AG04449 (cell line): ENCODE data around the gene PPP2R2B.
"Not testable (repeated sequence)": the region's sequence is repeated elsewhere in the genome, so short reads cannot be mapped to it uniquely, and the experiment has no call there.

ENCODE experiments used
- CTCF ChIA-PET: fragments of 350-600 bp; formaldehyde crosslinking; extraction: SDS; loops from one replicate; lab custom pipeline; 2021; ENCODE audit warnings: antibody characterized with exemption; lab: Yijun Ruan, JAX
- POLR2A ChIA-PET: fragments of 400-600, 350-600 bp; formaldehyde crosslinking; extraction: SDS; loops from one replicate; lab custom pipeline; 2020; ENCODE audit warnings: antibody characterized with exemption, inconsistent platforms; lab: Yijun Ruan, JAX
- DNase-seq: peaks from one replicate; pipeline ENCODE4 v3.0.0-alpha.2; 2010; ENCODE audit warnings: low read depth, low spot score
- H3K4me3 ChIP-seq: 2 replicates; pipeline ENCODE4 v1.5.1; 2011; ENCODE audit warnings: low read depth, mild to moderate bottlenecking, control low read depth, low read length
- CTCF ChIP-seq: IDR thresholded peaks from one replicate; pipeline ENCODE4 v1.5.1; 2011; ENCODE audit warnings: mild to moderate bottlenecking, moderate library complexity, low read length, control low read depth, inconsistent platforms; ENCODE audit not compliant: insufficient read depth; ENCODE audit errors: missing control alignments

Gene PPP2R2B

GRCh38 chr5:146745931-146746577, 132.5 kb downstream of the PPP2R2B start:
- ChIA-PET POLR2A (no interaction called here), CTCF (no interaction called here)
- H3K4me3 ChIP-seq: no peak overlapping the region
- no peak for TF ChIP-seq CTCF
- DNase-seq: no peak

- H3K4me3 ChIP-seq: no peak overlapping the region
- POLR2A ChIA-PET: no interaction called here
- CTCF ChIA-PET: interaction anchor here (1.1 kb wide), 1 partner anchor 14 kb away, joined by 3 read pairs; no protein-coding TSS in a partner anchor
- no peak for TF ChIP-seq CTCF
- DNase-seq: no peak
Measured at GRCh38 chr5:146744068-146744745, 134.3 kb downstream of the PPP2R2B start.

DNA sequence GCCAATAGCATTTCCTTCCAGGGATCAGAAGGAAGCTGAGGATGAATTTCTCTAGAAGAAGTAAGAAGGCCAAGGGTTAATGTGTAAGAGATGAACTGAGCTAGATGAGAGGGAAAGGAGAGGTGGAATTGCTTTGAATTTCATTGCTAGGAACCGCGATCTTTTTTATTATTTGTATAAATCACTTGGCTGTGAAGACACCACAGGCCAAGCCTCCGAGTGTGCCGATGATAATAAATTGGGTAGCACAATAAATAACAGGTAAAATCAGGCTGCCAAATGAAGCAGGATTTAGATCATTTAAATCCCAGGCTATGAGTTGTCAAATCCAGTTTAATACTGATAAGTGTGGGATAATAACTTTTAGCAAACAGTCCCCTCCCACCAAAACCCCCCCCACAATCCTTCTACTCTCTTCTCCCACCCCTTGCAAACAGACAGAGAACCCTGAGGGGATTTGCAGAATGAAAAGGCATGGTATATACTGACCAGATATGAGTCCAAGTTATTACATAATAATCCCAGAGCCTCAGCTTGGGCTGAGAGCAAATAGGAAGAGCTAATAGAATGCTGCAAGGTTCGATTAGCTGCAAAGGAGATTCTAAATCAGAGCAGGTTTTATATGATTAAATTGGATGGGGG, 143.5 kb downstream of the PPP2R2B start:
- no peak for TF ChIP-seq CTCF
- CTCF ChIA-PET: no interaction called here
- POLR2A ChIA-PET: no interaction called here
- no peak overlapping the region for H3K4me3 ChIP-seq
- DNase-seq: no peak

DNA sequence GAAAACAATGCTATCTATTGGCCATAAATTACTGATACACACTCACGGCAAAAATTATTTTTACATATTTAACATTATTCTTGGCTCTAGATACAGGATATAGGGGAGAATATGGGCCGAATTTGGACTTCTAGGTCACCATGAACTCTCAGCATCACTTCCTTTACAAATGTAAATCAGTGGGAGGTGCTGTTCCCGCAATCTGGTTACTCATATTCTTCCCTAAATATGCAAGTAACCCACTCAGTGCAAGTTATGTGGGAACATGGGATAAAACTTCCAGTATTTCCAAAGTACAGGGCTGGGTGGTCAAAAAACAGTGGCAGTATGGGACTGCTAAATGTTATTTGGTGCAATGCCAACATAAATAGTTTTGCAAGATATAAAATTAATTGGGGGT, 145.6 kb downstream of the PPP2R2B start:
- no peak for TF ChIP-seq CTCF
- ChIA-PET POLR2A (no interaction called here), CTCF (no interaction called here)
- no peak overlapping the region for H3K4me3 ChIP-seq
- no peak for DNase-seq

GRCh38 chr5:146731909-146732659, 146.5 kb downstream of the PPP2R2B start:
- no peak overlapping the region for H3K4me3 ChIP-seq
- ChIA-PET POLR2A (no interaction called here), CTCF (interaction anchor here (1.2 kb wide), 1 partner anchor 10 kb away, joined by 5 read pairs; no protein-coding TSS in a partner anchor)
- peak; percentile 53 for DNase-seq
- no peak for TF ChIP-seq CTCF

GRCh38 chr5:146728746-146729145, 149.8 kb downstream of the PPP2R2B start:
- H3K4me3 ChIP-seq, POLR2A ChIA-PET, DNase-seq, CTCF ChIA-PET: not testable (repeated sequence)
